ENCODE results near the gene MCM8. TPM values are rescaled to one million over a fixed set of nuclear protein-coding genes. Genes with fewer than 3 reads are reported as not detected.

Gene MCM8
- total and polyA plus RNA-seq, 2 donors (not counting 1 experiment from before 2014, with no cell fraction given): 4.4 to 13.8 TPM

DNA sequence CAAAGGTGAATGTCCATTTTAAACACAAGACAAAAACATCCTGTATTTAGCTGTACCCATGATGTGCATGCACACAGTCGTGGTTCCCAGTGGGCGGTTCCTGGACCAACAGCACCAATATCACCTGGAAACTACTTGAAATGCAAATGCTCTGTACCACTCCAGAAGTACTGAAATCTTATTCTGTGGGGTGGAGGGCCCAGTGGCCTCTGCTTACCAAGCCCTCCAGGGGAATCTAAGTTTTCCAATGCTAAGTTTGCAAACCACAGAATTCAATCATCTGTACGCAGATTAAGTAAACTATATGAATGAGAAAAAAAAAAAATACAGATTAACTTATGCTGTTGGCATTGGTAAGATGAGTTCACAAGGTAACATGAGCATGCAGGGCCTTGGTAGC lies 14.2 kb upstream of the MCM8 start:
- Mint-ChIP-seq H3K9me3 (ENCODE audit: insufficient read depth) (no peaks in the 10 kb centered on the region), H3K27ac (no peak overlapping the region), H3K4me3 (no peak overlapping the region), H3K27me3 (no peaks in the 10 kb centered on the region), H3K4me1 (peaks cover 7% of the 10 kb centered on the region)
- H3K9me3 ChIP-seq (ENCODE audit: control extremely low read depth in 1 of 3, control insufficient read depth in 2 of 3, insufficient read depth in 1 of 3, low read length in 2 of 3): no peaks in the 10 kb centered on the region
- peaks cover 0 to 29% of the 10 kb centered on the region in 2 experiments for H3K36me3 ChIP-seq (replicated peaks in 1 of 2; ENCODE audit: control extremely low read depth in 1 of 2, control insufficient read depth in 1 of 2, extremely low read depth in 1 of 2, insufficient read depth in 2 of 2, low read length in 1 of 2)
- H3K27me3 ChIP-seq (replicated peaks in 1 of 4; ENCODE audit: control extremely low read depth in 1 of 4, control insufficient read depth in 3 of 4, insufficient read depth in 4 of 4, low read length in 3 of 4): no peaks in the 10 kb centered on the region
- no peak overlapping the region for H3K9ac ChIP-seq (ENCODE audit: low read length)
- H2AFZ ChIP-seq (ENCODE audit: insufficient read depth, low read depth, low read length, poor library complexity, severe bottlenecking): no peak overlapping the region
- DNase-seq: no peak
- no peak overlapping the region for H3K4me3 ChIP-seq (ENCODE audit: control extremely low read depth in 1 of 5, extremely low read depth in 1 of 5, insufficient read depth in 1 of 5, low read depth in 2 of 5, low read length in 4 of 5)
- no peaks in the 10 kb centered on the region for H3K79me2 ChIP-seq (ENCODE audit: control insufficient read depth, insufficient read depth, low read length)
- ChIA-PET CTCF (interaction anchor here (1.3 kb wide), 1 partner anchor 379 kb away, joined by 3 read pairs; no protein-coding TSS in a partner anchor), POLR2A (no interaction called here)
- 92% methylated on average over 2 of the region's 3 CpGs for WGBS (ENCODE audit: insufficient coverage)
- H3K4me1 ChIP-seq (ENCODE audit: control insufficient read depth in 2 of 2, insufficient read depth in 2 of 2, low read length in 2 of 2): peaks cover 5 to 6% of the 10 kb centered on the region in 2 donors
- H3K4me2 ChIP-seq (replicated peaks; ENCODE audit: low read depth, low read length, poor library complexity, severe bottlenecking): no peak overlapping the region
- H4K20me1 ChIP-seq (ENCODE audit: control insufficient read depth, insufficient read depth, low read length, poor library complexity, severe bottlenecking): no peaks in the 10 kb centered on the region
- no peak overlapping the region for H3K27ac ChIP-seq (ENCODE audit: low read length in 2 of 2)
- intact Hi-C loops (cut with micrococcal nuclease): no loop called here
- no peak for ATAC-seq (ENCODE audit: low read depth)
- TF ChIP-seq EZH2 (IDR thresholded peaks at IDR 0.05; ENCODE audit: borderline replicate concordance, insufficient read depth, low read depth, low read length, poor library complexity, severe bottlenecking): no peak

DNA sequence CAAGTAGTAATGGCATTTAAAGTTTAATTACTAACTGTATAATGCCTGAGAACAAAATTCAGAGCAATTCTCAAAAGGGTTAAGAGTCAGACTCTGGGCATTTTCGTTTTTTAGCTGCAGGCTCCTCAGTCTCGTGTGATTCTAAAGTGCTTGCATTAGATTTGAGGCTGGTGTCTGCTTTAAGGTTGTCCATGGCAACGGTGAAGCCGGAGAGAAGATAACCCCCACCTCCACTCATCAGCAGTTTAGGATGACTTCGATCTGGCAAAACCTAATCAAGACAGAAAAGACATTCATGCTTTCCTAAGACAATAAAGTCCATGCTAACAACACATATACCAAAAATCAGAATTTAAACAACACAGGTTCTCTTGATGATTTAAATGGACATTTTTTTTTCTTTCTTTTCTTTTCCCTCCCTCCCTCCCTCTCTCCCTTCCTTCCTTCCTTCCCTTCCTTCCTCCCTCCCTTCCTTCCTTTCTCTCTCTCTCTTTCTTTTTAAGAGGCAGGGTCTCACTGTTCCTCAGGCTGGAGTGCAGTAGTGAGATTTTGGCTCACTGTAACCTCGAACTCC lies 11.9 kb upstream of the MCM8 start:
- H3K4me3 ChIP-seq (ENCODE audit: control extremely low read depth in 1 of 5, extremely low read depth in 1 of 5, insufficient read depth in 1 of 5, low read depth in 2 of 5, low read length in 4 of 5): no peak overlapping the region
- H3K9ac ChIP-seq (ENCODE audit: low read length): no peak overlapping the region
- TF ChIP-seq, protein P1, sequence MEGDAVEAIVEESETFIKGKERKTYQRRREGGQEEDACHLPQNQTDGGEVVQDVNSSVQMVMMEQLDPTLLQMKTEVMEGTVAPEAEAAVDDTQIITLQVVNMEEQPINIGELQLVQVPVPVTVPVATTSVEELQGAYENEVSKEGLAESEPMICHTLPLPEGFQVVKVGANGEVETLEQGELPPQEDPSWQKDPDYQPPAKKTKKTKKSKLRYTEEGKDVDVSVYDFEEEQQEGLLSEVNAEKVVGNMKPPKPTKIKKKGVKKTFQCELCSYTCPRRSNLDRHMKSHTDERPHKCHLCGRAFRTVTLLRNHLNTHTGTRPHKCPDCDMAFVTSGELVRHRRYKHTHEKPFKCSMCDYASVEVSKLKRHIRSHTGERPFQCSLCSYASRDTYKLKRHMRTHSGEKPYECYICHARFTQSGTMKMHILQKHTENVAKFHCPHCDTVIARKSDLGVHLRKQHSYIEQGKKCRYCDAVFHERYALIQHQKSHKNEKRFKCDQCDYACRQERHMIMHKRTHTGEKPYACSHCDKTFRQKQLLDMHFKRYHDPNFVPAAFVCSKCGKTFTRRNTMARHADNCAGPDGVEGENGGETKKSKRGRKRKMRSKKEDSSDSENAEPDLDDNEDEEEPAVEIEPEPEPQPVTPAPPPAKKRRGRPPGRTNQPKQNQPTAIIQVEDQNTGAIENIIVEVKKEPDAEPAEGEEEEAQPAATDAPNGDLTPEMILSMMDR (IDR thresholded peaks at IDR 0.05): no peak
- no peak for TF ChIP-seq EZH2 (IDR thresholded peaks at IDR 0.05; ENCODE audit: borderline replicate concordance, insufficient read depth, low read depth, low read length, poor library complexity, severe bottlenecking)
- peaks cover 5 to 6% of the 10 kb centered on the region in 2 donors for H3K4me1 ChIP-seq (ENCODE audit: control insufficient read depth in 2 of 2, insufficient read depth in 2 of 2, low read length in 2 of 2)
- no peak overlapping the region for H3K27ac ChIP-seq (ENCODE audit: low read length in 2 of 2)
- H3K27me3 Mint-ChIP-seq: no peaks in the 10 kb centered on the region
- POLR2A ChIA-PET: interaction anchor here (0.7 kb wide), 1 partner anchor 293 kb away, joined by 6 read pairs; no protein-coding TSS in a partner anchor
- CTCF ChIA-PET: no interaction called here
- H3K27me3 ChIP-seq (replicated peaks in 1 of 4; ENCODE audit: control extremely low read depth in 1 of 4, control insufficient read depth in 3 of 4, insufficient read depth in 4 of 4, low read length in 3 of 4): no peaks in the 10 kb centered on the region
- H3K4me3 Mint-ChIP-seq: no peak overlapping the region
- DNase-seq: no peak
- H3K79me2 ChIP-seq (ENCODE audit: control insufficient read depth, insufficient read depth, low read length): no peaks in the 10 kb centered on the region
- H3K4me2 ChIP-seq (replicated peaks; ENCODE audit: low read depth, low read length, poor library complexity, severe bottlenecking): no peak overlapping the region
- peaks cover 2 to 52% of the 10 kb centered on the region in 2 experiments for H3K36me3 ChIP-seq (replicated peaks in 1 of 2; ENCODE audit: control extremely low read depth in 1 of 2, control insufficient read depth in 1 of 2, extremely low read depth in 1 of 2, insufficient read depth in 2 of 2, low read length in 1 of 2)
- peaks cover 6% of the 10 kb centered on the region for H3K4me1 Mint-ChIP-seq
- WGBS (ENCODE audit: insufficient coverage): no CpG with 5 or more reads among the region's 6 CpGs
- no peaks in the 10 kb centered on the region for H3K9me3 ChIP-seq (ENCODE audit: control extremely low read depth in 1 of 3, control insufficient read depth in 2 of 3, insufficient read depth in 1 of 3, low read length in 2 of 3)
- H3K27ac Mint-ChIP-seq: no peak overlapping the region
- no peaks in the 10 kb centered on the region for H3K9me3 Mint-ChIP-seq (ENCODE audit: insufficient read depth)
- no peak for ATAC-seq (ENCODE audit: low read depth)
- H4K20me1 ChIP-seq (ENCODE audit: control insufficient read depth, insufficient read depth, low read length, poor library complexity, severe bottlenecking): no peaks in the 10 kb centered on the region
- H2AFZ ChIP-seq (ENCODE audit: insufficient read depth, low read depth, low read length, poor library complexity, severe bottlenecking): no peak overlapping the region
- intact Hi-C loops (cut with micrococcal nuclease): no loop called here
